Adrenal gland (tissue), 12 donors: ENCODE measurements around the gene R3HDM4. TPM values are rescaled to one million over a fixed set of nuclear protein-coding genes. Genes with fewer than 3 reads are reported as not detected.

Source experiments
- DNase-seq, 7 donors: peaks; one replicate each; pipeline ENCODE4 v3.0.0-alpha.2; 2019 to 2020
- H3K27ac ChIP-seq, 5 donors: fragments of 200-600 bp; sonication (generic) in 4 of 5; 1 replicate in 3 of 5; 2 replicates in 2 of 5; pipeline versions ENCODE4 v1.5.1 to v1.8.0; 2016 to 2020; ENCODE audit warnings: mild to moderate bottlenecking in 1 of 5
- H3K27me3 ChIP-seq: fragments of 200-600 bp; 2 replicates; pipeline ENCODE4 v1.8.0; 2021
- H3K36me3 ChIP-seq, 2 donors: fragments of 200-600 bp; replicated peaks in 1 of 2; 1 replicate in 1 of 2; 2 replicates in 1 of 2; pipeline versions ENCODE4 v1.5.1 to v1.8.0; 2018 to 2022
- H3K4me1 ChIP-seq, 2 donors: fragments of 200-600 bp; replicated peaks in 1 of 2; 1 replicate in 1 of 2; 2 replicates in 1 of 2; pipeline versions ENCODE4 v1.5.1 to v1.8.0; 2018 to 2021
- H3K4me3 ChIP-seq, 4 donors: fragments of 200-600 bp; sonication (generic) in 3 of 4; one replicate each; pipeline ENCODE4 v1.5.1; 2016 to 2018
- H3K9me3 ChIP-seq, 3 donors: fragments of 200-600 bp; sonication (generic) in 1 of 3; replicated peaks in 1 of 3; 1 replicate in 2 of 3; 2 replicates in 1 of 3; pipeline versions ENCODE4 v1.5.1 to v1.8.0; 2016 to 2021
- POLR2A ChIP-seq, 2 donors: fragments of 450-650 bp; IDR thresholded peaks; one replicate each; pipeline ENCODE4 v1.6.1; 2017; ENCODE audit warnings: antibody characterized with exemption in 2 of 2, mild to moderate bottlenecking in 2 of 2, moderate library complexity in 1 of 2
- WGBS, 4 donors: extraction: QIAGEN DNeasy Blood & Tissue Kit in 2 of 4; methylation state at CpG; one replicate each; pipeline versions ENCODE4 v1.1.5 to v1.1.7; 2013 to 2017; 5-methylcytosine and 5-hydroxymethylcytosine counted together
- intact Hi-C, 2 donors: fragments of 100-400 bp; cut with DNase I; formaldehyde crosslinking; loops; one replicate each; pipeline versions ENCODE4 v1.14.1 to v1.15.0; 2022 to 2023
- polyA plus RNA-seq, 3 donors: library from polyadenylated mRNA; stranded (reverse); fragments of 200-250 nt in 2 of 3; fragments of 350-450 nt in 1 of 3; fragmentation: Illumina TruSeq in 1 of 3; extraction: RNeasy Lipid Tissue Mini Kit (QIAGEN cat#74804) in 1 of 3; gene quantifications; one replicate each; pipeline ENCODE4 v1.2.3, GENCODE V29; 2013 to 2014
- total RNA-seq, 9 donors: library from RNA; depleted of rRNA in 4 of 9; stranded (reverse); fragments of >200 nt in 4 of 9; fragments of 120-200 nt in 1 of 9; fragmentation: NEBNext Ultra II Directional in 1 of 9; extraction: Animal tissue kit (Norgen Biotek cat#: 25700) in 1 of 9; gene quantifications; one replicate each; pipeline versions ENCODE4 v1.1.0 to v1.2.4, GENCODE V29; 2013 to 2023
- TF ChIP-seq, protein P1 (sequence below), 6 experiments: fragments of 450-650 bp in 4 of 6; fragments of 200-600 bp in 2 of 6; sonication (generic) in 1 of 6; IDR thresholded peaks; 1 replicate in 5 of 6; 2 replicates in 1 of 6; pipeline versions ENCODE4 v1.5.1 to v1.8.0; 2016 to 2021; ENCODE audit warnings: antibody characterized with exemption in 6 of 6, mild to moderate bottlenecking in 2 of 6, moderate library complexity in 1 of 6
- donor health status: healthy with polysubstance abuse.
- donor health status: Bipolar disorder and iron deficiency.
- donor health status: DM: yes; HTN: yes; CAD: no.
- donor health status: DM: no; HTN: no; CAD: no.
- donor health status: DM: no; HTN: no; CAD: no.
- donor health status: DM: yes; HTN: yes; CAD: no.

The R3HDM4 gene
- total and polyA plus RNA-seq, 12 donors, result 8.9 to 59.5 (median 29.6) TPM

DNA sequence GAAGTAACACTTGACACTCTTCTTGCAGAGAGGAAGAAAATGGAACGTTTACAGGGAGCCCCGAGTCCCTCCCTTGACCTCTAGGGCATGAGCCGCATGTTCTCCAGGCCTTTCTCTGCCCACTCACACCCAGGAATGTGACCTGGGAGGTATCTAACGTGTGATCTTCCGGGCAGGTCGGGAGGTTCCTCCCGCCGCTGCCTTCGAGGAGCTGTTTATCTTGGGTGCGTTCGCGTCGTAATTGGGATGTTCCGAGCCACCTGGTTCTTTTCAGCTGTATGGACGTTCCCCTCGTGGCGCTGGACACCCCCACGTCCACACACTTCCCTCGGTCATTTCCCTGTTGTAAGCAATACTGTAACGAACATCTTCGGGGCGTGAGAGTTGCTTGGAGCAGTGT lies 26.4 kb upstream of the R3HDM4 start:
- no peak overlapping the region for H3K4me3 ChIP-seq
- no peak overlapping the region for H3K27ac ChIP-seq
- H3K27me3 ChIP-seq, result no peaks in the 10 kb centered on the region
- TF ChIP-seq, protein P1, sequence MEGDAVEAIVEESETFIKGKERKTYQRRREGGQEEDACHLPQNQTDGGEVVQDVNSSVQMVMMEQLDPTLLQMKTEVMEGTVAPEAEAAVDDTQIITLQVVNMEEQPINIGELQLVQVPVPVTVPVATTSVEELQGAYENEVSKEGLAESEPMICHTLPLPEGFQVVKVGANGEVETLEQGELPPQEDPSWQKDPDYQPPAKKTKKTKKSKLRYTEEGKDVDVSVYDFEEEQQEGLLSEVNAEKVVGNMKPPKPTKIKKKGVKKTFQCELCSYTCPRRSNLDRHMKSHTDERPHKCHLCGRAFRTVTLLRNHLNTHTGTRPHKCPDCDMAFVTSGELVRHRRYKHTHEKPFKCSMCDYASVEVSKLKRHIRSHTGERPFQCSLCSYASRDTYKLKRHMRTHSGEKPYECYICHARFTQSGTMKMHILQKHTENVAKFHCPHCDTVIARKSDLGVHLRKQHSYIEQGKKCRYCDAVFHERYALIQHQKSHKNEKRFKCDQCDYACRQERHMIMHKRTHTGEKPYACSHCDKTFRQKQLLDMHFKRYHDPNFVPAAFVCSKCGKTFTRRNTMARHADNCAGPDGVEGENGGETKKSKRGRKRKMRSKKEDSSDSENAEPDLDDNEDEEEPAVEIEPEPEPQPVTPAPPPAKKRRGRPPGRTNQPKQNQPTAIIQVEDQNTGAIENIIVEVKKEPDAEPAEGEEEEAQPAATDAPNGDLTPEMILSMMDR (IDR thresholded peaks at IDR 0.05), result no peak
- no peak for TF ChIP-seq POLR2A (IDR thresholded peaks at IDR 0.05)
- 83 to 93% (median 89%) methylated on average over 22 of the region's 22 CpGs for WGBS, 4 donors
- intact Hi-C loops, result no loop called here
- DNase-seq, result no peak
- H3K36me3 ChIP-seq, result no peaks in the 10 kb centered on the region
- H3K9me3 ChIP-seq, result no peaks in the 10 kb centered on the region
- H3K4me1 ChIP-seq, result peaks cover 24 to 31% of the 10 kb centered on the region in 2 donors

DNA sequence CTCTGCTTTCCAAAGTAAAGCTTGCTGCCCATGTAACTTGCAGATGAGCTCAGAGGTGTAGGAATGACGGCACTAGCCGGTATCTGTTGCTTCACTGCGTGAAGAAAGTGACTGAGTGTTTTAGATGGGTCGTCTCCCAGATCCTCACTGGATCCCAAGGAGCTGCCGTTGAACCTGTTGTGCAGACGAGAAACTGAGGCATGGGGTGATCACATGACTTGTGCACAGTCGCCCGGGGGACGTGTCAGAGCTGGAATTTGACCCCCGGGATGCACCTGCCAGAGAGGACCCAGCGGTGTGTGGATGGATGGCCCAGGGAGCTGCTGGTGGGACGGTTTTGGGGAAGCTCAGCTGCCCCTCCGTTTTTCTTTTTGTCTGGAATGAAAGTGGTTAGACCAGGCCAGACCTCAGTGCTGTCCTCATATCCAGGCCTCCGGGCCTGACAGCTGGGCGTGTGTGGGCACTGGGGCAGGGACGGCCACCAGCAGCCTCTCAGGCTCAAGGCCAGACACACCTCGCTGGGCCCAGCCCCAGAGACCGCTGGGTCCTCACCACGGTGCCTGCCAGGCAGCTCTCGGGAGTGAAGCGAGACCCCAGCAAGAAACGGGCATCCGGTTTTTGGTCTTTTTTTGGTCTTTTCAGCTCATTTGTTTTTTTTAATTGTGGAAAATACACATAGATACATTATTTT lies 25.4 kb upstream of the R3HDM4 start:
- no peak for TF ChIP-seq POLR2A (IDR thresholded peaks at IDR 0.05)
- TF ChIP-seq, protein P1 (IDR thresholded peaks at IDR 0.05), result no peak
- WGBS, 4 donors, result 88 to 94% (median 90%) methylated on average over 9 to 23 of the region's 23 CpGs
- H3K27ac ChIP-seq, result no peak overlapping the region

DNA sequence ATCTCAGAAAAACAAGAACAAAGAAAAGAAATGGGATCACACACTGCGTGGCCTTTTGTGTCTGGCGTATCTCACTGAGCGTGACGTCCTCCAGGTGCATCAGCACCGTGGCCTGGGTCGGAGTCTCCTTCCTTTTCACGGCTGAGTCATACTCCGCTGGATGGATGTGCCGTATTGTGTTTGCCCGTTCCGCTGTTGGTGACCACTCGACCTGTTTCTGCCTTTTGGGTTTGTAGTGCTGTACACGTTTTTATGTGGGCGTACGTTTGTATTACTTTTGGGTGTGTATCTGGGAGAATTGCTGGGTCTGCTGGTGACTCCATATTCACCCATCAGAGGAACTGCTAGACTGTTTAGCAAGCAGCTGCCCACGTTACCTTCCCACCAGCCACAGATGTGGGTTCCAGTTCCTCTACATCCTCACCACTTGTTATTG lies 24.3 kb upstream of the R3HDM4 start:
- no peaks in the 10 kb centered on the region for H3K27me3 ChIP-seq
- peaks cover 27 to 40% of the 10 kb centered on the region in 2 donors for H3K4me1 ChIP-seq
- no peaks in the 10 kb centered on the region for H3K36me3 ChIP-seq
- WGBS, 4 donors, result 89 to 95% (median 92%) methylated on average over 16 of the region's 16 CpGs
- H3K4me3 ChIP-seq, result no peak overlapping the region
- no peak for TF ChIP-seq POLR2A (IDR thresholded peaks at IDR 0.05)
- TF ChIP-seq, protein P1 (IDR thresholded peaks at IDR 0.05), result no peak
- H3K27ac ChIP-seq, result no peak overlapping the region
- DNase-seq, result no peak
- no peaks in the 10 kb centered on the region for H3K9me3 ChIP-seq
- intact Hi-C loops, result no loop called here

More for the DNA sequence above, 25.4 kb upstream of the R3HDM4 start:
- Histone ChIP-seq H3K36me3 (no peaks in the 10 kb centered on the region), H3K27me3 (no peaks in the 10 kb centered on the region), H3K4me3 (no peak overlapping the region), H3K4me1 (peaks cover 27 to 37% of the 10 kb centered on the region in 2 donors), H3K9me3 (no peaks in the 10 kb centered on the region)
- no peak for DNase-seq
- intact Hi-C loops, result no loop called here

DNA sequence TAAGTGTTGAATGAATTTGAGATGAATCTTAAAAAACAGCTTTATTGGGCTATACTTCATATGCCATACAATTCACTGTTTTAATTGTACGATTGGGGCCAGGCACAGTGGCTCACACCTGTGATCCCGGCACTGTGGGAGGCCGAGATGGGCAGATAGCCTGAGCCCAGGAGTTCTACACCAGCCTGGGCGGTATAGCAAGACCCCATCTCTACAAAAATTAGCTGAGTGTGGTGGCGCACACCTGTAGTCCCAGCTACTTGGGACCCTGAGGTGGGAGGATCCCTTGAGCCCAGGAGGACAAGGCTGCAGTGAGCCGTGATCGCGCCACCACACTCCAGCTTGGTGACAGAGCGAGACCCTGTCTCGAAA lies 23.1 kb upstream of the R3HDM4 start:
- no peaks in the 10 kb centered on the region for H3K27me3 ChIP-seq
- no peaks in the 10 kb centered on the region for H3K36me3 ChIP-seq
- no peak overlapping the region for H3K4me3 ChIP-seq
- intact Hi-C loops, result no loop called here
- H3K27ac ChIP-seq, result no peak overlapping the region
- 97 to 99% (median 98%) methylated on average over 8 to 10 of the region's 10 CpGs for WGBS, 4 donors
- DNase-seq, result no peak
- H3K9me3 ChIP-seq, result no peaks in the 10 kb centered on the region
- no peak for TF ChIP-seq POLR2A (IDR thresholded peaks at IDR 0.05)
- TF ChIP-seq, protein P1 (IDR thresholded peaks at IDR 0.05), result no peak
- H3K4me1 ChIP-seq, result peaks cover 24 to 36% of the 10 kb centered on the region in 2 donors
